HepG2 (cell line): ENCODE data around the gene ABCG2. TPM values are rescaled to one million over a fixed set of nuclear protein-coding genes. Genes with fewer than 3 reads are reported as not detected.

ENCODE experiments used
- polyA plus RNA-seq, 8 experiments: library from polyadenylated mRNA; depleted of rRNA in 3 of 8; stranded (reverse) in 7 of 8; unstranded in 1 of 8; fragments of >200 nt; fragmentation: Illumina TruSeq in 4 of 8; extraction: Trizol in 4 of 8; gene quantifications; 2 replicates each; pipeline versions ENCODE4 v1.2.1 to v1.2.3, GENCODE V29; 2011 to 2016; ENCODE audit warnings: low read depth in 4 of 8, missing spikeins in 1 of 8, mixed read lengths in 1 of 8; ENCODE audit not compliant: insufficient read depth in 1 of 8
- small RNA-seq, 3 experiments: library from RNA; depleted of rRNA; stranded (forward); fragments of <200 nt; gene quantifications; one replicate each; pipeline ENCODE3, GENCODE V24; 2012; ENCODE audit warnings: low read depth in 2 of 3, low replicate concordance in 1 of 3; ENCODE audit not compliant: insufficient read length in 3 of 3, insufficient read depth in 2 of 3
- total RNA-seq, 5 experiments: library from RNA; depleted of rRNA; stranded (reverse); fragments of >200 nt; fragmentation: Illumina TruSeq; extraction: Trizol; gene quantifications; 2 replicates each; pipeline ENCODE4 v1.2.3, GENCODE V29; 2016; ENCODE audit warnings: low read depth in 1 of 5

Gene ABCG2
- total and polyA plus RNA-seq, 2 of the 13 experiments (the other 11 are each of a cell fraction or from before 2014, with no cell fraction given): 10.0 to 15.7 TPM

Small RNAs within 50 kb of the gene (small RNA-seq; reads per million reads assigned to genes)
- gene RNU6-818P: 0 to 0.97 (median 0.33) reads per million in 3 experiments
- 0 to 1.9 (median 0) reads per million in 3 experiments for gene RNU6ATAC31P

Other genes starting within 250 kb of the ABCG2 start
- 418 and 788 TPM in 2 replicates for gene SPP1, start 182.9 kb downstream of the ABCG2 start, total RNA-seq (2016; rRNA removed; fragmentation: Illumina TruSeq; extraction: Trizol)
- 258 and 682 TPM in 2 replicates for gene SPP1, start 182.9 kb downstream of the ABCG2 start, polyA plus RNA-seq (2011; rRNA removed)
- gene PKD2, start 151.0 kb downstream of the ABCG2 start, total RNA-seq (2016; rRNA removed; fragmentation: Illumina TruSeq; extraction: Trizol): 4.6 and 9.1 TPM in 2 replicates
- gene PKD2, start 151.0 kb downstream of the ABCG2 start, polyA plus RNA-seq (2011; rRNA removed): 5.3 and 5.6 TPM in 2 replicates
- gene PPM1K, start 125.9 kb upstream of the ABCG2 start, total RNA-seq (2016; rRNA removed; fragmentation: Illumina TruSeq; extraction: Trizol): 17.8 and 23.3 TPM in 2 replicates
- 9.4 and 11.9 TPM in 2 replicates for gene PPM1K, start 125.9 kb upstream of the ABCG2 start, polyA plus RNA-seq (2011; rRNA removed)
- gene HERC6, start 220.2 kb upstream of the ABCG2 start, total RNA-seq (2016; rRNA removed; fragmentation: Illumina TruSeq; extraction: Trizol): 2.0 and 2.7 TPM in 2 replicates
- 0.50 TPM in 2 replicates for gene HERC6, start 220.2 kb upstream of the ABCG2 start, polyA plus RNA-seq (2011; rRNA removed)